H54 (cell line): ENCODE measurements around the gene TFAP2D.

Experiments used
- DNase-seq: peaks from one replicate; pipeline ENCODE4 v3.0.0; 2011; ENCODE audit warnings: low spot score, mixed read lengths; ENCODE audit not compliant: insufficient read length
- FAIRE-seq: peaks from 3 replicates; lab custom pipeline; 2011; peaks lifted over from hg19 to GRCh38; lab: Jason Lieb, UNC
- POLR2A ChIP-seq: IDR thresholded peaks from 2 replicates; pipeline ENCODE4 v1.6.1; 2011; ENCODE audit warnings: low read depth, mild to moderate bottlenecking, low read length

TFAP2D gene

DNA sequence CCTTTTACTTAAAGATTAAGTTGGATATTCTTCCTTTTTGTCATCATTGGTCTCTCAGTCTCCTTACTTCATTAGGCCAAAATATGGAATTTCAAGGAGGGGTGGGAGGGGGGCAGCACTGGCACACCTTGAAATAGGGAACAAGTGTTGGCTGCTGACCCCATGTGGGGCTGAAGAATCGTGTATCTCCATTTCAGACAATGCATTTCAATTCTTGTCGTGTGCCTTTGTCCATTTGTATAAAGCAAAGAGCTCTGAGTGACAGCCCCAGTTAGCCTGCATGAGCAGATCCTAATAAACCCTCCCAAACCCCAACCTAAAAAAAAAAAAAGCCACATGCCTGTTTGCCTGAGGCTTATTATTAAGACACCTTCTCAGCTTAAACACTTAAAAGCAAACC lies 1.0 kb upstream of the TFAP2D start:
- FAIRE-seq (no peak), DNase-seq (no peak)
- no peak for TF ChIP-seq POLR2A

DNA sequence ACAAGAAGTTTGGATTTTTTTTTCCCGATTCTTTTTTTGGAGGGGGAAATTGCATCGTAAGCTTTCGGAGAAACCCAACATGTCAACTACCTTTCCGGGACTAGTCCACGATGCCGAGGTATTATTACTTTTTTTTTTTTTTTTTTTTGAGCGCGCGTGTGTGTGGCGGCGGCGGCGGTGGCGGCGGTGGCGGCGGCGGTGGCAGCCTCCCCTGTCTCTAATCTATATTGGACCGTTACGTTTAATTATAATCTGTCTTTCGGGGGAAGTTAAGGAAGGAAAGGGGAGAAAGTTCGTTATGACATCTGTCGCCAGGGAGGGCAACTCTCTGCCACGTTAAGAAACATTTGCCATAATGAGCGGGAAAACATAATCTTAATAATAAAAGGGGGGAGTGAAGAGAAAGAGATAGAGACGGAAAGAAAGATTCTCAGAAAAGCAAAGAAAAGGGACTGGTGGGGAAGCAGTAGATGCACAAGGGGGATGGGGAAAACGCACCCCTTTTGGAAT lies 706 bp downstream of the TFAP2D start:
- no peak for TF ChIP-seq POLR2A
- no peak for FAIRE-seq
- DNase-seq = no peak

DNA sequence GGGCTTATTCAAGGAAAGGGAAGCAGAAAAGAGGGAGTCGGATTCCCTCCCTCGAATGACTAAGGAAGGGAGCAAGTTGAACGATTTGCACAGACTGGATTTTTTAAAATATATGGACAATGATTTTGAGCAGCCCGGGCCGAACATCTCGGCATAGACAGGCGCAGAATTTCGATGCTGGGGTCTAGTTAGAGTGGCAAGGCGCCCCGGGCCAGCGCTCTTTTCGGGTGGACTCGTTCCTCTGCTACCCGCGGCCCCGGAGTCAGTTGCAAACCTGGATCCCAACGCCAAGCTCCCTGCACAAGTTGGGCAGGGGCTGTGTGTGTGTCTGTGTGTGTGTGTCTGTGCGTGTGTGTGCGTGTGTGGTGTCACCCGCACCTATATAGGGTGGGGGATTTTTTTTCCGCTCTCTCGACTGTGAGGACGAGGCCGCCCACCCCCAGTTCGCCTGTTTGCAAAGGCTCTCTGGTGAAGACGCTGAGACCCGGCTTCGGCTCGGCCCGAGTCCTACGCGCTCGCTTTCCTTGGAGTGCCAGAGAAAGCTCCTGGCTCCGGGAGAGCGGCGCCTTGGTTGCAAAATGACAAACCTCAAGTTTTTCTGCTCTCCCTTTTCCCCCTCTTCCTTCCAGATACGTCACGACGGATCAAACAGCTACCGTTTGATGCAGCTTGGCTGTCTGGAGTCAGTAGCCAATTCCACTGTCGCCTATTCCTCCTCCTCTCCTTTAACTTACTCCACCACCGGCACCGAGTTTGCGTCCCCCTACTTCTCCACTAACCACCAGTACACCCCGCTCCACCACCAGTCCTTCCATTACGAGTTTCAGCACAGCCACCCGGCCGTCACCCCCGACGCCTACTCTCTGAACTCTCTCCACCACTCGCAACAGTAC lies 1.4 kb downstream of the TFAP2D start:
- FAIRE-seq (no peak), DNase-seq (no peak)
- no peak for TF ChIP-seq POLR2A

DNA sequence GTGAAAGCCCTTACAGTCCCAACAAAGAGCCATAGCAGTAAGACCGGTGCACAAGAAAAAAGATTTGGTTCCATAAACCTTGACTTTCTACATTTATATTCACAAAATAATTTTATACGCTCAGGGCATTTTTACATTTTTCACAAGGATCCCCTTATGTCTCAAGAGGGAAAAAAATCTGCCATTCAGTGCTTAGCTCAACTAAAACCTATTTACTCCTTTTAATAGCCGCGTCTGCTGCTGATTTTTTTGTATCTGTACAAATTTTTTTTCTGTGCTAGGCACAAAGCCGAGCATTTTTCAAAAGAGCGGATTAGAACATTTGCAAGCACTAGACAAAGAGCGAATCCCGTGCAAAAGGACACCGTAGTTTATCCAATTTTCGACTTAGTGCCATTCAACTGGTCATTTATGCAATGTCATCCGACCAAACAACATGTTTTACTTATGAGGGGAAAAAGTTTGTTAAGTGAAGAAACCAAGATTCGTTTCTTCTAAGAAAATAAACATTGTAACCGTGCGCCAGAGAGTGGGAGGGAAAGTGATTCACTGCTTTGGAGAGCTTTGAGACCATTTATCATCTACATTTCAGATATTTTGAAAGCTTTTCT lies 3.7 kb downstream of the TFAP2D start:
- FAIRE-seq = no peak
- no peak for TF ChIP-seq POLR2A

DNA sequence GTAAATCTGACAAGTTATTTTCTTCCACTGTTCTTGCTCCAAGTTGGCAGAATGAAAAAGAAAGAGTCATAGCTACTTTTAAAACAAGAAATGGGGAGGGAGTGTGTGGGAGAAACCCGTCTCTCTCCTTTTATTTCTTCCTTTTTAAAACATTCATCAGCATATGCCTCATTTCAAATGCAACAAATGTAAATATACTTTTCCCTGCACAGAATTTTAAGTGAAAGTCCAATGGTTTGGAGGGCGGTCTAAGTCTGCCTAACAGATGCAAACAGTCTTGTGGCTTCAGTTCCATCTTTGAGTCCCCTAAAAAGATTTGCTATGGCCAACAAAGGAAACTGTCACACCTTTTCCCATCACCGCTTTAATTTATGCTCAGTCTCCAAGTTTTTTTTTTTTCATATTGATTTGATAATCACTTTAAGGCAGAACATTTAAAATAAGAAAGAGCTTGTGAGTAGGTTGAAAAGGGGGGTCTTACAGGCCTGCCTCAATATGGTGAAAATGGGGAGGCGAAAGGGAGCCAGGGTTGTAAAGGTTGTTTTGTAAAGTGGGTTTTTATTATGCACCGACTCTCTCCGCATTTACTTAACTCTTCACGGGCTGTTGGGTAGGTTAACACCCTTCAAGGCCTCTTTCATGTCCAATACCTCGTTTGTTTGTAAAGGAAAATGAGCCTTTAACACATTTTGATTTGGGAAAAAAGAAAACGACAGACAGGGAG lies 4.6 kb downstream of the TFAP2D start:
- FAIRE-seq (no peak), DNase-seq (no peak)
- no peak for TF ChIP-seq POLR2A

More for the DNA sequence above, 3.7 kb downstream of the TFAP2D start:
- DNase-seq = no peak

DNA sequence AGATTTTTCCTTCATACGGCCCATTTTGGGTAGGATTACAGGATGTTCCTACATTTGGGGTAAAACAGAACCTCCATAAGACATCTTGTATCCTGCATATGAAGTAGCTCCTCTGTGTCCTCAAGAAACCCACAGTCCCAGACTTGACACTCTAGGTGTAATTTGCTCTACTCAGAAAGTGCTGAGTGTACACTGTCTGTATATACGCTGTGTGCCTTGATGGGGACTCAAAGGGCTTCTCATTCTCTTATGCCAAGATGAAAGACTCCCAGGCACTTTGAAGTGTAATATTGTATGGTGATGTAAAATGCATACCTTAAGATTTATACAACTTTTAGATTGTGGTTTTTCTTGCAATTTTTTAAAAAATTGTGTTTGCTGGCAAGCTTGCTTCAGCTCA lies 5.2 kb downstream of the TFAP2D start:
- no peak for FAIRE-seq
- DNase-seq = no peak
- no peak for TF ChIP-seq POLR2A

DNA sequence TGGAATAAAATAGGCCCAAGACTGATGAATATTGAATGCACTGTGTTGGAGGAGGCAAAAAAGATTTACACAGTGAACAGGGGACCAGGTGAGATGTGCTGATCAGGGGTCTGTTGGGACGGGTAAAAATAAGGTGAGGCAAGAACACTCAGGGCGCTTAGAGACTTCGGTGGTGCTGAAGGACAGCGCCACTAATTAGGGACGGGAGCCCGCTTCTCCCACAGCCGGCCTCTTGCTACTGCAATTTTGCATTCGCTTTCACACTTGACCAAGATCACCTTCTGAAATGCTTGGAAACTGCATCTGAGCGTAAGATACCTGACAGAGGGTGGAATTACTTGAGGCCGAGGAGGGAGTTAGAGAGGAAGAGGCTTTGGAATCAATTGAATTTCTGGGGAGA lies 7.3 kb downstream of the TFAP2D start:
- FAIRE-seq = no peak
- no peak for DNase-seq
- no peak for TF ChIP-seq POLR2A

DNA sequence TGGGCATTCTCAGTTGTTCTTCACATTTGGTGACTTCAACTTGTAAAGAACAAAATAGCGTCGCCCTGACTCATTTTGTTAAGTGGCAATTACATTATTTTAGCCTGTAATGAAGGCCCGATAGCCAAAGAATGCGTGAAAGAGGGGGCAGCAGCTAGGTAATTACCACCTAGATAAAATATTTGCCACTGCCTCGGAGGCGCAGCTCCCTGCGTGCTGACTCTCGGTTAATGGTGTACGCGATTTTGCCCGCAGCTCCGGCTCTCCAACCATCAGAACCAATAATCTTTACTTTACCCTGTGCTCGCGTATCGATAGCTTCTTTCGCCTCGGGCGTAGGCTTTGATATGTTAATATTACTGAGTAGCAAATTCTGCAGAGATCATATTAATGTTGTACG lies 8.7 kb downstream of the TFAP2D start:
- FAIRE-seq (no peak), DNase-seq (no peak)
- no peak for TF ChIP-seq POLR2A

DNA sequence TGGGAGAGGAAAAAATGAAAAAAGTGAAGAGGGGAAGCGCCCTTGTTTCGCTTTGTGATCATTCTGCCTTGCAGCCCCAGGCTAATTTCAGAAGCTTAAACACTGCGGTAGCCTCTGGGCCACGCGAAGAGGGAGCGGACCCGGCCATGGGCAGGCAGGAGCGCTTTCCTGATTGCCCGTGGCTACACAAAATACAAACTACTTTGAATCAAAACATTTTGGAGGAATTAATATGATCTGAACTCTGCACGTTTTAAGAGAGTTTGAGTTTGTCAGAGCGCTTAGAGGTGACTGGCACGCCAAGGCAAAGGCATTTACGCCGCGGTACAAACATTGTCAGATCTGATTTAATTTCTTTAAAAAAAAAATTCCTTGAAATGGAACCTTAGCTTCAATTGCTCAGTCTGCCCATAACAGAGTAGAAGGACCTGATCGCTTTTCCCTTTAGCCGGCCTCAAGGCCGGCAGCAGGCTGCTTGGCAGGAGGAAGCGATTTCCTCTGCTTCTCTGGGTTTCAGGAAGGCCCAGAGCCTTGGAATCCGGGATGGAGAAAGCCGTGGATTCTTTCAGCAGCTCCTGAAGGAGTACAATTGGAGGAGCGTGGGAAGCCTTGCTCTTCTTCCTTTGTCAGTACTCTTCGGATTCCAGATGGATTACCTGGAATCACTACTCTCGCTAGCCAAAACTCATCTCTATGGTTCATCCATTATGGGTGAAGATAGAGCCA lies 9.7 kb downstream of the TFAP2D start:
- FAIRE-seq (no peak), DNase-seq (no peak)
- no peak for TF ChIP-seq POLR2A

DNA sequence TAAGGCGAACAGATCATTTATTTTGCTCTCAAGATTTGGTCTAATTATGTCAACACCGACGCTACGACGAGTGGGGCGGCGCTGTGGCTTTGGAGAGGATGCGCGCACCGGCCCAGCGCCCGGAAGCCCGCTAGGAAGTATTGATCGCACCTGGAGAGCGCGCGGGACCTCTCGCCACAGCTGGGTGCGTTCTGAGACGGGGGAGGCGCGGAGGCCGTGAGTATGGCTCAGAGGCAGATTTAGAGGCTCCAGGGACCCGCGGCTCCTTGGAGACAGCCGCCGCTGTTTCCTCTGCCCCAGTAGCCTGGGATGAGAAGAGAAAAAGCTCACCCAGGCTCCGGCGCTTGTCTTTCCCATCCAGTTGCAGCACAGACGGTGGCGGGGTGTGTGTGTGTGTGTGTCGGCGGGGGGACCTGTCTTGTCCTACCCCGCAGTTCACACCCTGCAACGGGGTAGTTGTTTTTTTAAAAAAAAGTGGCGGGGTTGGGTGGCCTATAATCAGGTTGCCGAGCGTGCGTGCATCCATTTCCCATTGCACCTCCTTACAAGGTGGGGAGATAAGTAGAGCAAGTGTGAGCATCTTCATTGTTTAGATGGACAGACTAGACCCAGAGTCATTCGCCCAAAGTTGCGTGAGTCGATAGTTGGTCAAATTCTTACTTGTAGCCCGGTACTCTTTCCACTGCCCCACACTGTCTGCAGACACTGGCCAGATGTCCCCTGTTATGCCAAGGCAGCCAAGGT lies 11.2 kb downstream of the TFAP2D start:
- FAIRE-seq (no peak), DNase-seq (no peak)
- TF ChIP-seq POLR2A = no peak

DNA sequence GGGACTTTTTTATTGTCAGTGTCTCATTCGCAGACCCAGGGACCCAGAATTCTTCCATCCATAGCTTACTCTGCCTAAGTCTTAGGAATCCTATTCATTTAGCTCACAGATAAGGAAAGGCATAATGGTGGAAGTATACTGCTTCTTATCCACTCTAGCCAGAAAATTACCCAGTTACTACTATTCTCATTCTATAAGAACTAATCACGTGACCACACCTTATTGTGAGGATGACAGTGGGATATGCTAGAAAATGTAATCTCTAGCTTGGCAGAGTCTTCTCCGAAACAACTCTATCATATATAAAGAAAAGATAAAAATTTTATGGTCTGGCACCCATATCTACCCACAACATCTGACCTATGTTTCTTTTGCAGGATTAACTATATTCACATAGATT lies 21.2 kb downstream of the TFAP2D start:
- no peak for TF ChIP-seq POLR2A
- no peak for FAIRE-seq
- no peak for DNase-seq

DNA sequence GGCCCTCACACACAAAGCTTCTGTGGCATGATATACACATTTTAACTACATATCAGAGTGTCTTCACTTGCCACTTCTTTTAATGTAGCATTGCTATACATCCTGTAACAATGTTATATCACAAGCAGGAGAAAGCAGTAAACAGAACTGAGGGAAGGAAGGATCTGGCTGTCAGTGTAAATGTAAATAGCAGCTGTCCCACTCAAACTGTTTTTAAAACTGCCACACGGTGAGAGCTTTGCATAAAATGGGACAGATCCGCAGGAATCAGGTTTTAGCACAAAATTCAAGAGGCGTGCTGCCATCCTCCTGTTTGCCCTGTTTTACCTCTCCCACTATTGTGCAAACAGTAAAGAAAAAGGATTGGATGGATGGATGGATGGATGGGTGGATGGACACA lies 28.8 kb downstream of the TFAP2D start:
- DNase-seq (no peak), FAIRE-seq (no peak)
- no peak for TF ChIP-seq POLR2A

DNA sequence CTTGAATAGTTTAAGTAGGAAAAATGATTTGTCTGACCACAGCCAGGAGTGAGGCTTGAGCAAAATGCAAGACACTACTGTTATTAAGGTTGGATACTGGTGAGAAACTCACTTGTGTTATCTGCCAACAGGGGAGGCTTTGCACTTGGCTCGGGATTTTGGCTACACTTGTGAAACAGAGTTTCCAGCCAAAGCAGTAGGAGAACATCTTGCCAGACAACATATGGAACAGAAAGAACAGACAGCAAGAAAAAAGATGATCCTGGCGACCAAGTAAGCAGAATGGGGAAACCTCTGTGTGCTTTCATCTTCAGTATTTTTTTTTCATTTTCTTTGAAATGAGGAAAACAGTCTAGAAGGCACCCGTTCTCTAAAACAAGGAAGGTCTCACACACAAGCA lies 31.6 kb downstream of the TFAP2D start:
- FAIRE-seq (no peak), DNase-seq (no peak)
- no peak for TF ChIP-seq POLR2A

DNA sequence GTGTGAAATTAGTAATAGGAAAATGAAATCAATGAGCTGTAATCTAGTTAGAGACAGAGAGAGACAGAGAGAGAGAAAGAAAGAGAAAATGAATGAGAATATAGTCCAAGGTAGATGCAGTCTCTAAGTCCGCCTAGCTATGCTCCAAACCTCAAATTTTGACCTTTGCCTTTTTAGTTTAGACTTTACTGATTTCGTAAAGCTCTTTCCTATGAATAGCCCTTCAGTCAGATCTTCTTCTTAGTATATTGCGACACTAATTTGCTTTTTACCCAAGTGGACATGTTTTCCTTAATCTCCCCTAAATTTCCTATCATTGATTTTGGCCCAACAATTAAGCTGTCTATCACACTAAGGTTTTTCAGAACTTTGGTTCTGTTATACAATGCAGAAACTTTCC lies 49.5 kb downstream of the TFAP2D start:
- no peak for FAIRE-seq

More for the DNA sequence above, 49.5 kb downstream of the TFAP2D start:
- DNase-seq = no peak
- TF ChIP-seq POLR2A = no peak
